Measurements from ENCODE around the gene CSNK1E.
"Not testable (repeated sequence)": the region's sequence is repeated elsewhere in the genome, so short reads cannot be mapped to it uniquely, and the experiment has no call there.

Gene CSNK1E

DNA sequence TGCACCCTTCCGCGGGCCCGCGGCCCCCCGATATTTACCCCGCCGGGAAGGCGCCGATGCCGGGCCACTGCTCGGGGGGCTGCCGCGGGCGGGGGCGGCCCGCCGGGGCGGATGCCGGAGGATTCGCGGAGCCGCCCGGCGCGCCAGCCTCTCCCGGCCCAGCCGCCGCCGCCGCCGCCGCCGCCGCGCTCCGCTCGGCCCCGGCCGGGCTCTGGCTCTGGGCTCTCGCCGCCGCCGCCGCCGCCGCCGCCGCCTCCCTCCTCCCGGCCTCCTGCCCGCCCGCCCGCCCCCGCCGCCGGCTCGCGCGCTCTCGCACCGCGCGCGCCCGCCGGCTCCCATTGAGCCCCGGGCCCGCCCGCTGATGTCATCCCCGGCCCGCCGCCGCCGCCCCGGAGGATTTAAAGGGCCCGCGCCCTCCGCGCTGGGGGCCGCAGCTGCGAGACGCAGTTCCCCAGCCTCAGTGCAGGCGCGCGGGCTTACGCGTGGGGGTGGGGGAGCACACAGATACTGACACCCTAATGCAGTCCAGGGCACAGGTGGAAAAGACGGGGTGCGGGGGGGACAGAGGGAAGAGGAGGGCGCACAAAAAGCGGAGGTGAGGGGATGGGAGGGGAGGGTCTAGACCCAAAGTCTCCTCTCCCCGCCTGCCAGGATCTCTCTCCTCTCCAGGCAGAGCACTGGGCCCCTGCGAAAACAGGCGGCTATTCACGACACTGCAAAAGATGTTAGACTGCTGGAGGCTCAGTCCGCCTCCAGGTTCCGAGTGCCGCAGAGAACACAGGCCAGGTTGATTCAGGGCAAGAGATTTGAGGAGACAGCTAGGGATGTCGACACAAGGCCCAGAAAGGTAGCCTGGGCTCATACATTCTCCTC lies at the start of gene CSNK1E:
TSS of gene CSNK1E (minus strand) at position 312 of the 873 bp plus-strand sequence. CDS start 3,276 bp downstream, outside the sequence.
- DNase-seq: peak; percentile 17

DNA sequence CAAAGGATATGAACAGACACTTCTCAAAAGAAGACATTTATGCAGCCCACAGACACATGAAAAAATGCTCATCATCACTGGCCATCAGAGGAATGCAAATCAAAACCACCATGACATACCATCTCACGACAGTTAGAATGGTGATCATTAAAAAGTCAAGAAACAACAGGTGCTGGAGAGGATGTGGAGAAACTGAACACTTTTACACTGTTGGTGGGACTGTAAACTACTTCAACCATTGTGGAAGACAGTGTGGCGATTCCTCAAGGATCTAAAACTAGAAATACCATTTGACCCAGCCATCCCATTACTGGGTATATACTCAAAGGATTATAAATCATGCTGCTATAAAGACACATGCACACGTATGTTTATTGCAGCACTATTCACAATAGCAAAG lies 48.6 kb upstream of the CSNK1E start:
- DNase-seq: not testable (repeated sequence)

DNA sequence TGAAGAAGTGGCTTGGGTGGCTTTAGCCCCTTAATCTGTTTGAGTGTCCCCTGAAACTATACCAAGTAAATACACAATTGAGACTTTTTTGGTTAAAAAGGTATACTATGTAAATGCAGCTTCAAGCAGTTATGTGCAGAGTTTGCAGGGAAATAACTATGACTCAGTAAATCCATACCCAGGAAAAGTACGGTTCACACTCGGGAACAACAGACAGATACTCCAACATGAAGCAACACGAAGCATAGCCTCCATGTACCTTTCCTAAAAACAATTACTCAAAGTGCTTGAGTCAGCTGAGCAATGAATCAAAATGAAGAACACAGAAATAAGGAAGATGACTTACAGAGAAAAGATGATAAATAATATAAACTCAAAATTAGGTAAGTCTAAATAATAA lies 47.9 kb upstream of the CSNK1E start:
- DNase-seq: not testable (repeated sequence)

DNA sequence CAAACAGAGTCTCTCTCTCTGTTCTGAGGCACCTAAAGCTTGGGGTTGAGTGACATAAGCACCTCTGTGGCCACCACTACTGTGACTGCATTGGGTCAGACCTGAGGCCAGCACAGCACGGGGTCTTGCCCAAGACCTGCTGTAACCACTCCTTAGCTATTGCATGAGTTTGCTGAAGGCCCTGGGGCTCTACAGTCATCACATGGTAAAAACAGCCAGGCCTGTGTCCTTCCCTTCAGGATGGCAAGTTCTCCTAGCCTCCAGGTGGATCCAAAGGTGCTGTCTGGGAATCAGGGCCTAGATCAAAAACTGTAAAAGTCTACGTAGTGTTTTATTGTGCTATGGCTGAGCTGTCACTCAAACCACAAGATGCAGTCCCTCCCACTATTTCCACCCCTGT lies 43.3 kb upstream of the CSNK1E start:
- not testable (repeated sequence) for DNase-seq

DNA sequence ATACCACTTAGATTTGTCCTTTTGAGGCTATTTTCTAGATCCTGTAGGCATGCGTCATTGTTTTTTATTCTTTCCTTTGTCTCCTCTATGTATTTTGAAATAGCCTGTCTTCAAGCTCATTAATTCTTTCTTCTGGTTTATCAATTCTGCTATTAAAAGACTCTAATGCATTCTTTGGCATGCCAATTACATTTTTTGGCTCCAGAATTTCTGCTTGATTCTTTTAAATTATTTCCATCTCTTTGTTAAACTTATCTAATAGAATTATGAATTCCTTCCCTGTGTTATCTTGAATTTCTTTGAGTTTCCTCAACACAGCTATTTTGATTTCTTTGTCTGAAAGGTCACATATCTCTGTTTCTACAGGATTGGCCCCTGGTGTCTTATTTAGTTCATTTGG lies 42.6 kb upstream of the CSNK1E start:
- DNase-seq: not testable (repeated sequence)

DNA sequence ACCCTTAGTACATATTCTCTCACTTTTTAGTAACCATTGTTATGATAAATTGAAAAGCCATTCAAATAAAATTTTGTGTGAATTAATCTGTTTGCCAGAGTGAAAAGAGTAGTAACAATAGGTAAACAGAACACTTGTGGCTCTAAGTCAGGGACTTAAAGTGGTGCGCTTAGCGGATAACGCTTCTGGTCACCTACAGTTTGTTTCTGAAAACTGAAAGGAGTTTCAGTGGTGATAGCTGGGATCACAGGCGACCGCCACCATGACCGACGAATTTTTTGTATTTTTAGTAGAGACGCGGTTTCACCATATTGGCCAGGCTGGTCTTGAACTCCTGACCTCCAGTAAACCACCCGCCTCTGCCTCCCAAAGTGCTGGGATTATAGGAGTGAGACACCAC lies 40.7 kb upstream of the CSNK1E start:
- DNase-seq: not testable (repeated sequence)

DNA sequence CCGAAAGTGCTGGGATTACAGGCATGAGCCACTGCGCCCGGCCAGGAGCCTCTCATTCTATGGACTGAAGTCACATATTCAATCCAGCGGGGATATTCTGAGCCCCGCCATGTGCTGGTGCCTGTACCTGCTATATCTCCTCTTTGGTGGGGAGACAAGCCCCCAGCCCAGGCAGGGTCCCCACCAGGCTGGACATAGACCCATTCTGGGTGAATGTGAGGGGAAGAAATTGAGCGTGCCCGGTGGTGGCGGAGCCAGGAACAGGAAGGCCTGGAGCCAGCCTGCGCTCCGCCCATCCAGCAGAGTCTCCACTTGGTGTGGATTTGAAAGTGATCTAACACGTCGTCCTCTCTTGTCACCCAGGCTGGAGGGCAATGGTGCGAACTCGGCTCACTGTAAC lies 38.0 kb upstream of the CSNK1E start:
- DNase-seq: no peak

DNA sequence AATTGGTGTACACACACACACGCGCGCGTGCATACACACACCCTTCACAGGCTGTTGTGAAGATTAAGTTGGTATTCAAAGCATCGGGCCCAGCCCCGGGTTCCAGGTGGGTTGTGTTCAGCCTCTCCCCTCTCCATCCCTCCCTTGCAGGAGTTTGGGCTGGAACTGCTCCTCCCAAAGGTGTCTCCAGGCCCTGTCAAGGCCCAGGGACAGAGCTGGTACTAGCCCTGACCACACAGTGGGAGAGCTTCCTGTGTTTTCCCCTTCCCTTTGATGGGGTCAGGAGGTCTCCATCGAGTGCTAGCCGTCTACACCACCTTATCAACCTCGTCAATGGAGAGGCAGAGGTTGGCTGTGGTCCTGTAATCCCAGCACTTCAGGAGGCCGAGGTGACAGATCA lies 36.5 kb upstream of the CSNK1E start:
- DNase-seq: no peak

DNA sequence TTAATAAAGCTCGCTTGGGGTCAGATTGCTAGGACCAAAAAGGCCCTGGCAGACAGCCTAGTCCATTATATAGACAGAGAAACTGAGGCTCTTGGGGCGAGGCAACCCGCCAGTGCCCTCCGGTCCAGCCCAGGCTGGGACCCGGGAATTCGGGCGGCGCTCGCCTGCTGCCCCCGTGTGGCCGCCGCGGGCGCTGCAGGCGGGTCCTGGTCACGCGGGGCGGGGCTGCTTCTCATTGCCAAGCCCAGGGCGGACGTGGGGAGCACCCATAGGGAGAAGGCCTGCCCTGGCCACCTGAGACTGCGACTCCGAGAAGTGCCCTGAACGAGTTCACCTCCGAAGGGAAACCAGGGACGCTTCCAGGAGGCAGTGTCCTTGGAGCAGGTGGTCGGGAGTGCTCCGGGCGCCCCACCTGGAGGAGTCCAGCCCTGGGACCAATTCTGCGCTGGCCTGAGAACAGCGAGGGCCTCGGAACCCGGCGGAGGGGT lies 36.0 kb upstream of the CSNK1E start:
- DNase-seq: peak; percentile 26

DNA sequence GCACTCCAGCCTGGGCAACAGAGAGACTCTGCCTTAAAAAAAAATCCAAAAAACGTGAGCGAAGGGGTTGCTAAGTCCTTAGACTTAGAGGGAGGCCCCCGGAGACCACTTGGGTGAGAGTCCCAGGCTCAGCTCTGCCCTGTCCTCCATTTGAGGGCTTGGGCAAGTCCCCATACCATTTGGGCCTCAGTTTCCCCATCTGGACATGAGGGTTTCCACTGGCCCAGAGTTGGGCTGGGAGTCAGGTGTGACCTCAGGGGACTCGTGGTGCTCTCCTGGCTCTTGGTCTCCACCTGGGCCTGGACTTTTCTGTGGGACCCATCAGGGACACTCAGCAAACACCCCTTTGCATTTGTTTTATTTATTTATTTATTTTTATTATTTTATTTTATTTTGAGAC lies 35.2 kb upstream of the CSNK1E start:
- no peak for DNase-seq

DNA sequence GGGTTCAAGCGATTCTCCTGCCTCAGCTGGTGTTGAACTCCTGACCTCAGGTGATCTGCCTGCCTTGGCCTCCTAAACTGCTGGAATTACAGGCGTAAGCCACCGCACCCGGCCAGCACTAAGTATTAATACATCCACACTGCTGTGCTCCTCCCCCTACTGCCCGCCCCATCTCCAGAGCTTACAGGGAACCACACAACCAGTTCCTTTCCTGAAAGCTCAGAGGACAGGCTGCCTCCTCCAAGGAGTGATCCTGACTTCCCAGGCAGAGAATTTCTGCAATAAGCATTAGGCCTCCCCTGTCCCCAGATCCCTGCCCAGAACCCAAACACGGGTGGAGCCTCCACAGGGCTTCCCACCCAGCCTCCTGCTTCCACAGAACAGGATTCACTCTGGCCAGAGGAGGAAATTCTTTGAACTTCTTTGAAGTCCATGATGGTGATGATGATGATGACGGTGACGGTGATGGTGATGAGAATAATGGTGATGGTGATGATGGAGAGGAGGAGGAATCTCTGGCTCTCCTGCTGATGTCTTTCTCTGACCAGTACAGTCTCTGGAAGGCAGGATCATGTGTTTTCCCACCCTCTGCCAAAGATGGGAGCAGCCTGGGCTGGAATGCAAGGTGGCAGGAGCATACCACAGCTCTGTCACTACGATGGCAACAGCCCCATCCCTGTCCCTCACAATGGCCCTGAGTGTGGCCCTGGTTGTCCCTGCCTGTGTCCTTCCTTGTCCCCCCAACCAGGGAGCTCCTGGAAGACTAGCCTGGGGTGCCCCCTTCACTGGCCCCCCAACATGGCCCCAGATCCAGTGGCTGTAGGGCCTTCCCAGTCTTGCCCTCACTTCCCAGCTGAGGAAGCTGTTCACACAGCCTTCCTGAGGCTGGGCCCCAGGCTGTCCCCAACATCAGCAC lies 33.5 kb upstream of the CSNK1E start:
- no peak for DNase-seq

DNA sequence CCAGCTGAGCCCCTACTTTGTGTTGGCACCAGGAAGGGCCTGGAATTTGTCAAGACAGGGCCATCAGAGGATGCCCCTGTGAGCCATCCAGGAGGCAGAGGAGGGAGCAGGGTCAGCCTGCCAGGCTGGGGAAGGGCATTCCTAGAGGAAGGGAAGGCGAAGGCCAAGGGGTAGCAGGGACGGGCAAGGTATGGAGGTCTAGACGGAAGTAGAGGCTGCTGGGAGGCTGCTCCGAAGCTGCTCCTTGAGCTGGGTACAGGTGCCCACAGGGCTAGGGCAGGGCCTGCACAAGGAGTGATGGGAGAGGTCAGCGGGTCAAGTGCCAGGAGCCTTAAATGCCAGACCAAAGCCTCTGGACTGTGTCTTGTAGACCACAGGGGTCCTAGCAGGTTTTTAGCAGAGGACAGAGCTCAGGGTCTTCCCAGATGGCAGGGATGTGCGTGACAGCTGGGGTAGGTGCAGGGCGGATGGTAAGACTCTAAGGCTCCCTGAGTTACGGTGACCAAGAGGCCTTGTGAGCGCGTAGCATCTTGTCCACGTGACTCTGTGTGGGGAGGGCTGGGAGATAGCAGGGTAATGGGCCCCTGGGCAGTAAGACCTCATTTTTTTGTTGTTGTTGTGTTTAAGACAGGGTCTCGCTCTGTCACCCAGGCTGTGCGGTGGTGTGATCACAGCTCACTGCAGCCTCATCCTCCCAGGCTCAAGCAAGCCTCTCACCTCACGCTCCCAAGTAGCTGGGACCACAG lies 31.7 kb upstream of the CSNK1E start:
- DNase-seq: no peak

DNA sequence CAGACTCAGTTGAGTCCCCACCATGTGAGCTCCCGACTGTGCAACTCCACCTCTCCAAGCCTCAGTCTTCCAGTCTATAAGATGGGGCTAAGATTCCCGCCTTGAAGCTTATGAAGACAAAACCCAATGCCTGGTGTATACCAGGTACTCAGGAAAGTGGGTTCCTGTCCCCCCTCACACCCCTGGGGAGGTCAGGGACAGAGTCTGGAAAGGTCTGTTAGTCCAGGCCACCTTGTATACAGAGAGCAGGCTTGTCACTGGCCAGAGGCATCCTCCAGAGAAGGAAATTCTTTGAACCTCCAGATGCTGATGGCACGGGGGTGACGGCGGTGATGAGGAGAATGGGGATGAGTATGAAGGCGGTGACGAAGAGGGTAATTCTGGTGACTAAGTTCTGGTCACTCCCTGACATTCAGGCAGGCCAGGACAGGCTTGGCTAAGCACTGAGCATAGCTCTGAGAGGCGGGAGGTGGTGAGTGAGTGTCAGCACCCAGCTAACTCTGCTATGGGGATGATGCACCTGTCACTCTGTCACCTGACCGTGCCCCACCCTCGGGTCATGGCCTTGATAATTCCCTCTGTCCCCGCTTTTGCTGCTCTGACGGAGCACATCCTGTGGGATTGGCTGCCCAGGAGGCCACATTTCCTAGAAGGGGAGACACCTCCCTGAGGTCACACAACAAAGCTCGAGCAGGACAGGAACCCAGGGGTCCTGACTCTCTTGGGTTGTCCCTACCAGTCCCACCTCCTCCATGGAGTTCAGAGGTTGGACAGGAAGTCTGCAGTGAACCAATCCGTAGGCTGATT lies 30.9 kb upstream of the CSNK1E start:
- no peak for DNase-seq

DNA sequence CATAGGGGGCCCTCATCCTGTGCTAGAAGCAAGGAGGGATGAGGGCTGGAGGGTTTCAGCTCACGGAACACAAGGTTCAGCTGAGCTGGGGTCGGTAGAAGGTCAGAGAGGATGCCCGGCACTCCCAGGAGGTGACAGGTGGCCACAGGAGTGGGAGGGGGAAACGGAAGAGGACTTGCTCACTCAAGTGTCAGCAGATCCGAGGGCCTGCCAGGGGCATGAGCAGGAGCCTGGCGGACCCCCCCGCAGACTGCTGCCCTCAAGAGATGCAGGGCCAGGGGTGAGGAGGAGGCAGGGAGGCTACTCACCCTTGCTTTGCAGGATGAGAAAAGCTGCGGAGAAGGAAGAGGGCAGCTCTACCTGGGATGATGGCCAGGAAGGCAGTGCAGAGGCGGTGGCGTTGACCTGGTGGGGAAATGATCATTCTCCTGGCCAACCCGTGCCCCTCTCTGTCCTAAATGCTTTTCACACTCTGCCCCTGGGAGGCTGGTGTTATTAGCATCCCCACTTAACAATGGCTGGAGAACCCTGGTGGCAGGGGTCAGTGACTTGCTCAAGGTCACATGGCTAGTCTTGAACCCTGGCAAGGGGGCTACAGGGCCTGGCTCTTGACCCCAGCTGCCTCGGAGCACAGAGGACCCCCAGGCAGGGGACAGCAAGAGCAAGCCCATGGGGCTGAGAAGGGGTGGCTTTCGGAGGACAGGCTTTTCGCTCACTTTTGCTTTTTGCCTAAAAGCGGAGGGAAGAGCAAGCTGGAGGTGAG lies 30.1 kb upstream of the CSNK1E start:
- no peak for DNase-seq

DNA sequence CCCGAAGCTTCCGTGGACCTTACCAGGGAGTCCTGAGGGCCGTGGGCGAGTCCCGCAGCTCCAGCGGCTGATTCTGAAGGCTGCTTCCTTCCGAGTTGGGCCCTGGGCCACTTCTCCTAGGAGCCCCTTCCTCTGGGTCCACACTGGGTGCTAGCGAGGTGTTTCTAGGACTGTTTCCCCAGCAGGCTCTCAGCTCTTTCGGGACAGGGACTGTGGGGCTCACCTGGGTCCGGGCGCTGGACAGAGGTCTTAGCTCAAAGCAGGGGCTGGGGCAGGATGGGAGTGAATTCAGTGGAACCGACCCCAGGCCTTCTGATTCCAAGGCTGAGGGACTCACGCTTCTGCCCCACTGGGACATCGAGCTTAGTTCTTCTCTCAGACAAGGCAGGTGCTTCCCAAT lies 29.3 kb upstream of the CSNK1E start:
- DNase-seq: no peak

DNA sequence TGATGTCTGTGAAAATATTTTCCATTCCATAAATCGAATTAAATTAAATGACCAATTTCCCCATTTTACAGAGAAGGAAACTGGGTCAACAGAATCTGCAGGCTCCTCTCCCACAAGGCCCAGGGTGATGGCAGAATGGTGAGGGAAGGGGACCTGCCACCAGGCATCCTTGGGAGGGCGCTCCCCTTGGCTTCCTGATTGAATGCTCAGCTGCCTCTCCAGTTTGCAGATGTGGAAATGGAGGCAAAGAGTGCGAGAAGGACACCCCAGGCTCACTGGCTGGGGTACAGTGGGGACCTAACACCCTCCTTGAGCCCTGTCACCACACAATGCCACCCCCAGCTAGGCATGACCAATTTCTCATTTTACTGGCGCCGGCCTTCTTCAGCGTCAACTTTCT lies 28.5 kb upstream of the CSNK1E start:
- DNase-seq: no peak

DNA sequence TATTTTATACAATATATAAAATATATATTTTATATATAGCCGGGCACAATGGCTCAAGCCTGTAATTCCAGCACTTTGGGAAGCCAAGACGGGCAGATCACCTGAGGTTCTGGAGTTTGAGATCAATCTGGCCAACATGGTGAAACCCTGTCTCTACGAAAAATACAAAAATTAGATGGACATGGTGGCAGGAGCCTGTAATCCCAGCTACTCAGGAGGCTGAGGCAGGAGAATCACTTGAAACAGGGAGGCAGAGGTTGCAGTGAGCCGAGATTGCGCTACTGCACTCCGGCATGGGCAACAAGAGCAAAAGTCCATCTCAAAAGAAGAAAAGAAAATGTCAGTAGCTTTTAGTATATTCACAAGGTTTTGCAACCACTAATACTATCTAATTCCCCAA lies 22.7 kb upstream of the CSNK1E start:
- DNase-seq: not testable (repeated sequence)

DNA sequence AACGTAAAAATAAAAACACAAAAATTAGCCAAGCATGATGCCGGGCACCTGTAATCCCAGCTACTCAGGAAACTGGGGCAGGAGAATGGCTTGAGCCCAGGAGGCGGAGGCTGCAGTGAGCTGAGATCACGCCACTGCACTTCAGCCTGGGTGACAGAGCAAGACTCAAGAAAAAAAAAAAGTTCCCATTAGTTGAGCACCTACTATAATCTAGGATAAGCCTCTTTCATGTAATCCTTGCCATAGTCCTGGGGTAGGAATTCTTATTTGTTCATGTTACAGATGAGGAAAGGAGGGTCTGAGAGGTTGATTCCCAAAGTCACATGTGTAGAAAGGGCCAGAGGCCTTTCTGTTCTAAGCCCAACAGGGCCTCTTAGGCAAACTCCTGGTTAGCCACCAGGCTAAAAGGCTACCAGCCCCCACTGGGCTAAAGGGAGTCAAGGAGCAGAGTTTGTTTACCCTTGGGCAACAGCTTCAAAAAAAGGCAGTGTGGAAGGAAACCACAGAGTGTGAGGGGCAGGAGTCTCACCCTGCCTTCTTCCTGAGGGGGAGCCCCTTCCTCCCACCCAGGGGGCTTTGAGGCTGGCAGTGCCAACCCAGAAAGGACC lies 21.6 kb upstream of the CSNK1E start:
- DNase-seq: no peak

DNA sequence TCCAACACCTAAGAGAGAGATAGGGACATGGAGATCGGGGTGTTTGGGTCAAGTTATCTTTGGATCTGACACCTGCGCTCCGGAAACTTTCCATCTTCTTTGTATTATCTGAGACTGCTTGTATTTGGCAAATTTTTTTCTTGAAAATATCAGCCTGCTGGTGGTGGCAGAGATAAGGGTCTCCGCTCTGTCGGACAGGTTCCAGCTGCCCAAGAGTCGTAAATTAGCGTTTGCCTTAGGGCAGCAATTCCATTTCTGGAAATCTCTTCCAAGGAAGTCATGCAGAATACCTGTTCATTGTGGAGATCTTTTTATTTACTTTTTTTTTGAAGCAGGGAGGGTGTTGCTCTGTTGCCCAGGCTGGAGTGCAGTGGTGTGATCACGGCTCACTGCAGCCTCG lies 19.5 kb upstream of the CSNK1E start:
- no peak for DNase-seq

DNA sequence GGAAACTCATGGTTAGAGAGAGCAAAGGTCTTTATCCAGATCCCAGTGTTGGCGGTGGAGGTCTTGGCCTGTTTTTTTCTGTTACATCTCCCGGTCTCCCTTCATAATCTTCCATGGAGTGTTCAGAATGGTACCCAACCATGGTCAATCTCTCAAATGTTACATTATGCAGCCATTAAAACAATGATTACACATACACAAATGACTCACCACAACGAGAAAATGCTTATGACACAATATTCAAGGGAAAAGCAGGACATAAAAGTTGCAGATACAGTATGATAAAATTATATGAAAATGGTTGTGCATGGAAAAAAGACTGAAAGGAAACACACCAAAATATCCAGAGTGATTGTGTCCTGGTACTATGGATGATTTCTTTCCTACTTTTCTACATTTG lies 17.8 kb upstream of the CSNK1E start:
- no peak for DNase-seq

DNA sequence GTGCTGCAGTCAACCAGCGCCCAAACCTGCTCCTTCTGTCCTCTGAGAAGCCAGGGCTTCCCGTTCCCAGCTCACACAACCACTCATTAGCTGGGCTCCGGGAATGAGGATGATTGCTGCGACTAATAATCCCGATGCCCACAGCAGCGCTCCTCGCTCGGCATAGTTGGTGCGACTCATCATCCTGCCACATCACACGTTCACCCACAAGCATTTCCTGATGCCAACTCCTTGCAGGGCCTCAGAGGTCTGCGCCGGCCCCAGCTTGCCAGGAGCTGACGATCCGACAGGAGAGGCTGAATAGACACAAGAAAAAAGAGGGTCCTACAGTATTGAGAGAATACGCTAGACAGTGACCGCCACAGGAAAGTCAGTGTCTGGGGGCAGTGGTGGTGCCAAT lies 10.6 kb upstream of the CSNK1E start:
- DNase-seq: no peak

Data from NCI-H1105 treated with DMSO at 0.1 percent for 48 hours (cell line).